NCI-H748 (cell line): ENCODE results near the gene CLP1.
"Not testable (repeated sequence)": the region's sequence is repeated elsewhere in the genome, so short reads cannot be mapped to it uniquely, and the experiment has no call there.

Experiments
- DNase-seq: peaks from one replicate; lab custom pipeline; 2025; ENCODE audit not compliant: unreplicated experiment; lab: John Stamatoyannopoulos, UW

The CLP1 gene

DNA sequence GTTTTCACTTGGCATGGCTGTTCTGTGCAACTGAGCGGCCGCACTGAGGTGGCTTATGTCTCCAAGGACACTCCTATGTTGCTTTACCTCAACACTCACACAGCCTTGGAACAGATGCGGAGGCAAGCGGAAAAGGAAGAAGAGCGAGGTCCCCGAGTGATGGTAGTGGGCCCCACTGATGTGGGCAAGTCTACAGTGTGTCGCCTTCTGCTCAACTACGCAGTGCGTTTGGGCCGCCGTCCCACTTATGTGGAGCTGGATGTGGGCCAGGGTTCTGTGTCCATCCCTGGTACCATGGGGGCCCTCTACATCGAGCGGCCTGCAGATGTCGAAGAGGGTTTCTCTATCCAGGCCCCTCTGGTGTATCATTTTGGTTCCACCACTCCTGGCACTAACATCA is 2.1 kb downstream of the CLP1 start:
- DNase-seq, result no peak

- peak; percentile 2 for DNase-seq
These were observed 5.3 kb downstream of the CLP1 start for GRCh38 chr11:57662893-57663292.

GRCh38 chr11:57663975-57664374 is 6.4 kb downstream of the CLP1 start:
- DNase-seq, result no peak

DNA sequence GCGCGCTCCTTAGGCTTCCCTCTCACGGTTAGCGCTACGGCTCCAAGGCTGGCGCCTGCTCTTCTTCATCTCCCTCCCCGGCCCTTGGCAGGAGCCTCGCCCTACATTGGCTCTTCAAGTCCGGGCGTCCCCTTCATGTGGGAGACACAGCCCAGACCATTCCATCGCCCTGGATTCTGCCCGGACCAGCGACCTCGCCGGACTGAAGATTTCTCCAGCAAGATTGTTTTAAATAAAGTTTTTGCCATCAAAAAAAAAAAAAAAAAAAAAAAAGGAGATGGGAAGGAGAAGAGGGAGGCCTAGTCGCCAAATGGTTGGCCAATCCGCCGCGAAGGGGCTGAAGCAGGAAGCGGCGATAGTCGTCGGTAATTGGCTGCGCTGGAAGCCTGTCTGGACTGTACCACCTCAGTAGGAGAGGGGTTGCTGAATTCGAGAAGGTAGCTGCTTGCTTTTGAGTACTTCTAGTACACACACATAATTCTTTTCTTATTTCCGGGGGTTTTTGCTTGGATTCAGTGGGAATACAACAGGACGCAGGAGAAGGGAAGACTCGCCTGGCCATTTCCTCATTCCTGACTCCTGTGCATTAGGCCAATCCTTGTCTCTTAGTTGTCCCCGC is 9.7 kb downstream of the CLP1 start:
- peak; percentile 98 for DNase-seq

GRCh38 chr11:57667736-57668433 is 10.3 kb downstream of the CLP1 start, which contains the start of gene ZDHHC5:
Gene ZDHHC5 (plus strand): TSS chr11:57668114. CDS start chr11:57673091, 4,977 bp downstream.
- peak; percentile 99 for DNase-seq

- peak; percentile 45 for DNase-seq
These were observed 10.8 kb downstream of the CLP1 start for GRCh38 chr11:57668434-57668782.

GRCh38 chr11:57674251-57674650 is 16.7 kb downstream of the CLP1 start:
- no peak for DNase-seq

GRCh38 chr11:57675176-57675941 is 17.8 kb downstream of the CLP1 start:
- DNase-seq, result no peak

DNA sequence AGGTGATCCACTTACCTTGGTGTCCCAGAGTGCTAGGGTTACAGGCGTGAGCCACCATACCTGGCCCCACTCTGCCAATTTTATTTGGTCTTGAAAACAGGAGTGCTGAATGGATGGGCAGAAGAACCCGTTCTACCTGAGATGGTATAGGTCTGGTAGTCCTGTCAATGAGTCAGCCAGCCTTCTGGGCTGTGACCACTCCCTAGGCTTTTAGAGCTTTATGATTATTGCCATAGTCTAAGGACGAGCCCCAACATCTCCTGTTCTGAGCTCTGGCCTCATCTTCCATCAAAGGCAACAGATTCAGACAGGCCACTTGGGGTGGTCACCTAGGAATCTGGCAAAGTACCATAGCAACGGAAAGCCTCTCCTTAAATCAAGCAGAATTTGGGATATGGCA is 21.8 kb downstream of the CLP1 start:
- DNase-seq, result no peak

- no peak for DNase-seq
These were observed 23.0 kb downstream of the CLP1 start for GRCh38 chr11:57680552-57680874.

DNA sequence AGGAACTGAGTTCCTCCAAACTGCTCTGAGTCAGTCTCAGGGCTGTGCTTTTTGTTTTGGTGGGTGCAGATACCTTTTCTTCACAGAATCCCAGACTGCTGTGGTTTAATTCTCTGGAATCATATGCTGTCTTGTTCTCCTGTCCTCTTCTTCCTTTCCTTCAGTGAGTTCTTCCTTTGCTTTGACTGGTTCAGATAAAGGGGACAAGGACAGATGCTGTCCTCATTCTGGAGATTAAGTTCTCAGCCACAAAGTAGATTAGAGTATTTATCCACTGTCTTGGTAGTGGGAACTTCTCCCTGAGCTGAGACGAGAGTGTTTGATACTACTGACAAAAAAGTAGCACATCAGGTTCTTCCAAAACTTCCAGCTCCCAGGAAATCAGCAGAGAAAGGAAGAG is 23.6 kb downstream of the CLP1 start:
- no peak for DNase-seq

GRCh38 chr11:57690474-57690873 is 32.9 kb downstream of the CLP1 start:
- not testable (repeated sequence) for DNase-seq

DNA sequence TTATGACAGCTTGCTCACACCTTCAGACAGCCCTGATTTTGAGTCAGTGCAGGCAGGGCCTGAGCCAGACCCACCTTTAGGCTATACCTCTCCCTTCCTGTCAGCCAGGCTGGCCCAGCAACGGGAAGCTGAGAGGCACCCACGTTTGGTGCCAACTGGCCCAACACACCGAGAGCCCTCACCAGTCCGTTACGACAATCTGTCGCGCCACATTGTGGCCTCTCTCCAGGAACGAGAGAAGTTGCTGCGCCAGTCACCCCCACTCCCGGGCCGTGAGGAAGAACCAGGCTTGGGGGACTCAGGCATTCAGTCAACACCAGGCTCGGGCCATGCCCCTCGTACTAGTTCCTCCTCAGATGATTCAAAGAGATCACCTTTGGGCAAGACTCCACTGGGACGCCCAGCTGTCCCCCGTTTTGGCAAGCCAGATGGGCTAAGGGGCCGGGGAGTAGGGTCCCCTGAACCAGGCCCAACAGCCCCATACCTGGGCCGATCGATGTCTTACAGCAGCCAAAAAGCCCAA is 41.3 kb downstream of the CLP1 start:
- no peak for DNase-seq

- no peak for DNase-seq
These were observed 42.3 kb downstream of the CLP1 start for GRCh38 chr11:57699813-57700212.

DNA sequence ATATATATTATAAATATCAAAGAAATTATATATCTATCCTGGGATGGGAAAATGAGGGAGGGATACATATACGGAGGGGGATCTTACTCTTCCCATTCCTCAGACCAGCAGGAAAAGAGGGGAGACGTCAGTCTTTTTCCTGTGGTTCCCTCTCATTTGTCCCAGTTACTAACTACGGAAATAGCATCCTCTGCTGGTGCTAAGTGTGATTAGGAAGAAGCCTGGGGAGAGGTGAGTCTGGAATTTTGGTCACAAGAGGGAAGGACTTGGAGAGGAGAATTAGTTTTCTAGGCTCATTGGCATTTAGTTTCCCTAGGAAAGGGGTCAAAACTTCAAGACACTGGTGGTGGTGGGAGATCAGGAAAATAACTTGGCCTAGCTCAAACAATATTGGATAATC is 42.9 kb downstream of the CLP1 start:
- no peak for DNase-seq

GRCh38 chr11:57703341-57703740 is 45.8 kb downstream of the CLP1 start:
- no peak for DNase-seq

- no peak for DNase-seq
These were observed 47.4 kb downstream of the CLP1 start for GRCh38 chr11:57704932-57705331.

GRCh38 chr11:57705432-57705831 is 47.9 kb downstream of the CLP1 start:
- DNase-seq, result not testable (repeated sequence)

- no peak for DNase-seq
These were observed 52.3 kb downstream of the CLP1 start for GRCh38 chr11:57709802-57710367.
